Measurements from ENCODE around the gene ATP9A. TPM values are rescaled to one million over a fixed set of nuclear protein-coding genes. Genes with fewer than 3 reads are reported as not detected.

Gene ATP9A
- polyA plus RNA-seq, 1 donor (not counting 4 experiments of a cell fraction or from before 2014, with no cell fraction given), result 5.8 TPM

DNA sequence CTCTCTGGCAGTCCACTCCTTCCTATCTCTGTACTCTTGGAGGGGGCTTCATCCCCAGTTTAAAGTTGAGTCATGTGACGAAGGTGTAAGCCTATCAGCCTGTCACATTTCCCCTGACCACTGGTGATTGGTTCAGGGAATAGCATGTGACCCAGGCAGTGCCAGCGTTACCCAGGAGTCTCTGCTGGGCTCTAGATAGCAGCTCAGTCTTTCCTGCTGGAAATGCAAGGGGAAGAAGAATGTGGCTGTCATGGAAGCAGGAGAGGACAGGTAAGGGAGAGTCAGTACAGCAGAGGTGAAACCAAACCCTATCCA, 190.1 kb downstream of the ATP9A start:
- Histone ChIP-seq H3K9me1 (ENCODE audit: control insufficient read depth, extremely low read depth, insufficient read depth, low read length) (no peaks in the 10 kb centered on the region), H3K79me2 (ENCODE audit: control insufficient read depth, insufficient read depth, low read length) (no peaks in the 10 kb centered on the region), H3K4me2 (ENCODE audit: control insufficient read depth, extremely low read depth, insufficient read depth, low read depth, low read length) (no peak overlapping the region), H3K27me3 (ENCODE audit: control insufficient read depth, extremely low read depth, insufficient read depth, low read length) (no peaks in the 10 kb centered on the region), H3K9ac (ENCODE audit: control insufficient read depth, extremely low read depth, insufficient read depth, low read length) (no peak overlapping the region), H3K4me3 (ENCODE audit: control insufficient read depth in 2 of 3, extremely low read depth in 1 of 3, insufficient read depth in 2 of 3, low read depth in 1 of 3, low read length in 3 of 3) (no peak overlapping the region), H3K27ac (ENCODE audit: control insufficient read depth, insufficient read depth, low read length) (no peak overlapping the region), H3K4me1 (ENCODE audit: control insufficient read depth, extremely low read depth, insufficient read depth, low read length) (no peaks in the 10 kb centered on the region), H3K9me3 (ENCODE audit: control insufficient read depth, low read depth, low read length) (peaks cover 5% of the 10 kb centered on the region), H2AFZ (ENCODE audit: control insufficient read depth, low read length) (no peak overlapping the region), H3K36me3 (ENCODE audit: control insufficient read depth in 2 of 2, extremely low read depth in 1 of 2, insufficient read depth in 2 of 2, low read length in 2 of 2) (no peaks in the 10 kb centered on the region), H4K20me1 (ENCODE audit: control insufficient read depth, extremely low read depth, insufficient read depth, low read length) (no peaks in the 10 kb centered on the region)
- no peak for FAIRE-seq
- no peak for DNase-seq (ENCODE audit: low read depth, low spot score)
- dilution Hi-C loops (cut with MboI; ENCODE audit: extremely low pct_ligation_motif_present, low sequenced_read_pairs), result no loop called here
- no peak for TF ChIP-seq EZH2 (IDR thresholded peaks at IDR 0.05; ENCODE audit: low read length)
- TF ChIP-seq, protein P1, sequence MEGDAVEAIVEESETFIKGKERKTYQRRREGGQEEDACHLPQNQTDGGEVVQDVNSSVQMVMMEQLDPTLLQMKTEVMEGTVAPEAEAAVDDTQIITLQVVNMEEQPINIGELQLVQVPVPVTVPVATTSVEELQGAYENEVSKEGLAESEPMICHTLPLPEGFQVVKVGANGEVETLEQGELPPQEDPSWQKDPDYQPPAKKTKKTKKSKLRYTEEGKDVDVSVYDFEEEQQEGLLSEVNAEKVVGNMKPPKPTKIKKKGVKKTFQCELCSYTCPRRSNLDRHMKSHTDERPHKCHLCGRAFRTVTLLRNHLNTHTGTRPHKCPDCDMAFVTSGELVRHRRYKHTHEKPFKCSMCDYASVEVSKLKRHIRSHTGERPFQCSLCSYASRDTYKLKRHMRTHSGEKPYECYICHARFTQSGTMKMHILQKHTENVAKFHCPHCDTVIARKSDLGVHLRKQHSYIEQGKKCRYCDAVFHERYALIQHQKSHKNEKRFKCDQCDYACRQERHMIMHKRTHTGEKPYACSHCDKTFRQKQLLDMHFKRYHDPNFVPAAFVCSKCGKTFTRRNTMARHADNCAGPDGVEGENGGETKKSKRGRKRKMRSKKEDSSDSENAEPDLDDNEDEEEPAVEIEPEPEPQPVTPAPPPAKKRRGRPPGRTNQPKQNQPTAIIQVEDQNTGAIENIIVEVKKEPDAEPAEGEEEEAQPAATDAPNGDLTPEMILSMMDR (optimal IDR thresholded peaks at IDR 0.05 in 1 of 3, IDR thresholded peaks at IDR 0.05 in 1 of 3, conservative IDR thresholded peaks at IDR 0.05 in 1 of 3; ENCODE audit: extremely low read depth in 1 of 3, insufficient read depth in 2 of 3, low read length in 3 of 3), result no peak

DNA sequence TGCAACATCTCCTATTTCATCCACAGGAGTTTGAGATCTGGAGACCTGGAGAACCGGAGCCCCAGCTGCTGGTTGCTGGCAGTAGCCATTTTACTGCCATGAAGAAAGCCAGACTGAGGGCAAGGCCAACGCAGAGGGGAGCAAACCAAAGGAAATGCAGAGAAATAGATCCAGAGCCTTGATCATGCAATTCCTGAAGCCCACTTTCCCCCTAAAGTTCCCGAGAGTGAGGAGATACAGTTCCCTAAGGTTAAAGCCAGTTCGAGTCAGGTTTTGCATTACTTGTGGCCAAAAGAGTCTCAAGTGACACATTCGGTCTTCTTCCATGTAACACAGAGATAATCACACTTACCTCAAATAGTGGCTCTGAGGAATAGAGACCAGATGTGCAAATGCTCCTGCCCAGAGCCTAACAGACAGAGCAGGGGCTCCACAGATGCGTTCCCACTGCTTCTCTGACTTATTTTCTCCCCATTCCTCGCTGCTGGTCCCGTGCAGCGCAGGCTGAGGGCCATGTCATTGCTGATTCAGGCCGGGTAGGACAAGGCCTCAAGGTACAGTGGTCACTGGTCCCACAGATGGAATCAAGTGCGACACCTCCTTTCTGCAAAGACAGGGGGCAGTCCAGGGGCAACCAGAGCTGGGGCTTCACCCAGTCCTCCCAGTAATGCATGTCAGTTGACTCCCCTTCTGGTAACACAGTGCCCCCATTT, 190.6 kb downstream of the ATP9A start:
- Histone ChIP-seq H2AFZ (ENCODE audit: control insufficient read depth, low read length) (no peak overlapping the region), H3K4me1 (ENCODE audit: control insufficient read depth, extremely low read depth, insufficient read depth, low read length) (no peaks in the 10 kb centered on the region), H3K79me2 (ENCODE audit: control insufficient read depth, insufficient read depth, low read length) (no peaks in the 10 kb centered on the region), H3K4me3 (ENCODE audit: control insufficient read depth in 2 of 3, extremely low read depth in 1 of 3, insufficient read depth in 2 of 3, low read depth in 1 of 3, low read length in 3 of 3) (no peak overlapping the region), H3K36me3 (ENCODE audit: control insufficient read depth in 2 of 2, extremely low read depth in 1 of 2, insufficient read depth in 2 of 2, low read length in 2 of 2) (no peaks in the 10 kb centered on the region), H3K9me1 (ENCODE audit: control insufficient read depth, extremely low read depth, insufficient read depth, low read length) (no peaks in the 10 kb centered on the region), H4K20me1 (ENCODE audit: control insufficient read depth, extremely low read depth, insufficient read depth, low read length) (no peaks in the 10 kb centered on the region), H3K27ac (ENCODE audit: control insufficient read depth, insufficient read depth, low read length) (no peak overlapping the region), H3K9me3 (ENCODE audit: control insufficient read depth, low read depth, low read length) (peaks cover 5% of the 10 kb centered on the region), H3K4me2 (ENCODE audit: control insufficient read depth, extremely low read depth, insufficient read depth, low read depth, low read length) (no peak overlapping the region), H3K27me3 (ENCODE audit: control insufficient read depth, extremely low read depth, insufficient read depth, low read length) (no peaks in the 10 kb centered on the region), H3K9ac (ENCODE audit: control insufficient read depth, extremely low read depth, insufficient read depth, low read length) (no peak overlapping the region)
- DNase-seq (ENCODE audit: low read depth, low spot score) (no peak), FAIRE-seq (no peak)
- dilution Hi-C loops (cut with MboI; ENCODE audit: extremely low pct_ligation_motif_present, low sequenced_read_pairs), result no loop called here
- TF ChIP-seq EZH2 (IDR thresholded peaks at IDR 0.05; ENCODE audit: low read length), result no peak
- TF ChIP-seq, protein P1 (optimal IDR thresholded peaks at IDR 0.05 in 1 of 3, IDR thresholded peaks at IDR 0.05 in 1 of 3, conservative IDR thresholded peaks at IDR 0.05 in 1 of 3; ENCODE audit: extremely low read depth in 1 of 3, insufficient read depth in 2 of 3, low read length in 3 of 3), result no peak
